Adrenal gland (tissue), 12 donors: ENCODE results near the gene NCR2. TPM values are rescaled to one million over a fixed set of nuclear protein-coding genes. Genes with fewer than 3 reads are reported as not detected.

ENCODE experiments used
- DNase-seq, 7 donors: peaks; one replicate each; pipeline ENCODE4 v3.0.0-alpha.2; 2019 to 2020
- H3K27ac ChIP-seq, 5 donors: fragments of 200-600 bp; sonication (generic) in 4 of 5; 1 replicate in 3 of 5; 2 replicates in 2 of 5; pipeline versions ENCODE4 v1.5.1 to v1.8.0; 2016 to 2020; ENCODE audit warnings: mild to moderate bottlenecking in 1 of 5
- H3K27me3 ChIP-seq: fragments of 200-600 bp; 2 replicates; pipeline ENCODE4 v1.8.0; 2021
- H3K36me3 ChIP-seq, 2 donors: fragments of 200-600 bp; replicated peaks in 1 of 2; 1 replicate in 1 of 2; 2 replicates in 1 of 2; pipeline versions ENCODE4 v1.5.1 to v1.8.0; 2018 to 2022
- H3K4me1 ChIP-seq, 2 donors: fragments of 200-600 bp; replicated peaks in 1 of 2; 1 replicate in 1 of 2; 2 replicates in 1 of 2; pipeline versions ENCODE4 v1.5.1 to v1.8.0; 2018 to 2021
- H3K4me3 ChIP-seq, 4 donors: fragments of 200-600 bp; sonication (generic) in 3 of 4; one replicate each; pipeline ENCODE4 v1.5.1; 2016 to 2018
- H3K9me3 ChIP-seq, 3 donors: fragments of 200-600 bp; sonication (generic) in 1 of 3; replicated peaks in 1 of 3; 1 replicate in 2 of 3; 2 replicates in 1 of 3; pipeline versions ENCODE4 v1.5.1 to v1.8.0; 2016 to 2021
- POLR2A ChIP-seq, 2 donors: fragments of 450-650 bp; IDR thresholded peaks; one replicate each; pipeline ENCODE4 v1.6.1; 2017; ENCODE audit warnings: antibody characterized with exemption in 2 of 2, mild to moderate bottlenecking in 2 of 2, moderate library complexity in 1 of 2
- WGBS, 4 donors: extraction: QIAGEN DNeasy Blood & Tissue Kit in 2 of 4; methylation state at CpG; one replicate each; pipeline versions ENCODE4 v1.1.5 to v1.1.7; 2013 to 2017; 5-methylcytosine and 5-hydroxymethylcytosine counted together
- intact Hi-C, 2 donors: fragments of 100-400 bp; cut with DNase I; formaldehyde crosslinking; loops; one replicate each; pipeline versions ENCODE4 v1.14.1 to v1.15.0; 2022 to 2023
- polyA plus RNA-seq, 3 donors: library from polyadenylated mRNA; stranded (reverse); fragments of 200-250 nt in 2 of 3; fragments of 350-450 nt in 1 of 3; fragmentation: Illumina TruSeq in 1 of 3; extraction: RNeasy Lipid Tissue Mini Kit (QIAGEN cat#74804) in 1 of 3; gene quantifications; one replicate each; pipeline ENCODE4 v1.2.3, GENCODE V29; 2013 to 2014
- total RNA-seq, 9 donors: library from RNA; depleted of rRNA in 4 of 9; stranded (reverse); fragments of >200 nt in 4 of 9; fragments of 120-200 nt in 1 of 9; fragmentation: NEBNext Ultra II Directional in 1 of 9; extraction: Animal tissue kit (Norgen Biotek cat#: 25700) in 1 of 9; gene quantifications; one replicate each; pipeline versions ENCODE4 v1.1.0 to v1.2.4, GENCODE V29; 2013 to 2023
- TF ChIP-seq, protein P1 (sequence below), 6 experiments: fragments of 450-650 bp in 4 of 6; fragments of 200-600 bp in 2 of 6; sonication (generic) in 1 of 6; IDR thresholded peaks; 1 replicate in 5 of 6; 2 replicates in 1 of 6; pipeline versions ENCODE4 v1.5.1 to v1.8.0; 2016 to 2021; ENCODE audit warnings: antibody characterized with exemption in 6 of 6, mild to moderate bottlenecking in 2 of 6, moderate library complexity in 1 of 6
- donor health status: healthy with polysubstance abuse.
- donor health status: Bipolar disorder and iron deficiency.
- donor health status: DM: yes; HTN: yes; CAD: no.
- donor health status: DM: no; HTN: no; CAD: no.
- donor health status: DM: no; HTN: no; CAD: no.
- donor health status: DM: yes; HTN: yes; CAD: no.

The NCR2 gene
- total and polyA plus RNA-seq, 12 donors = not detected

- no peak for TF ChIP-seq POLR2A (IDR thresholded peaks at IDR 0.05)
- TF ChIP-seq, protein P1, sequence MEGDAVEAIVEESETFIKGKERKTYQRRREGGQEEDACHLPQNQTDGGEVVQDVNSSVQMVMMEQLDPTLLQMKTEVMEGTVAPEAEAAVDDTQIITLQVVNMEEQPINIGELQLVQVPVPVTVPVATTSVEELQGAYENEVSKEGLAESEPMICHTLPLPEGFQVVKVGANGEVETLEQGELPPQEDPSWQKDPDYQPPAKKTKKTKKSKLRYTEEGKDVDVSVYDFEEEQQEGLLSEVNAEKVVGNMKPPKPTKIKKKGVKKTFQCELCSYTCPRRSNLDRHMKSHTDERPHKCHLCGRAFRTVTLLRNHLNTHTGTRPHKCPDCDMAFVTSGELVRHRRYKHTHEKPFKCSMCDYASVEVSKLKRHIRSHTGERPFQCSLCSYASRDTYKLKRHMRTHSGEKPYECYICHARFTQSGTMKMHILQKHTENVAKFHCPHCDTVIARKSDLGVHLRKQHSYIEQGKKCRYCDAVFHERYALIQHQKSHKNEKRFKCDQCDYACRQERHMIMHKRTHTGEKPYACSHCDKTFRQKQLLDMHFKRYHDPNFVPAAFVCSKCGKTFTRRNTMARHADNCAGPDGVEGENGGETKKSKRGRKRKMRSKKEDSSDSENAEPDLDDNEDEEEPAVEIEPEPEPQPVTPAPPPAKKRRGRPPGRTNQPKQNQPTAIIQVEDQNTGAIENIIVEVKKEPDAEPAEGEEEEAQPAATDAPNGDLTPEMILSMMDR (IDR thresholded peaks at IDR 0.05) = no peak
- intact Hi-C loops = no loop called here
- H3K9me3 ChIP-seq = peaks cover 0 to 12% (median 4%) of the 10 kb centered on the region in 3 donors
- peaks cover under 1% of the 10 kb centered on the region for H3K27me3 ChIP-seq
- H3K4me1 ChIP-seq = no peaks in the 10 kb centered on the region
- no peak overlapping the region for H3K27ac ChIP-seq
- H3K36me3 ChIP-seq = no peaks in the 10 kb centered on the region
- WGBS, 4 donors = 87 to 91% (median 89%) methylated on average over 3 of the region's 3 CpGs
- H3K4me3 ChIP-seq = no peak overlapping the region
- DNase-seq = no peak
Measured at GRCh38 chr6:41356825-41357224, 21.4 kb downstream of the NCR2 start.

- Histone ChIP-seq H3K9me3 (peaks cover 0 to 12% (median 4%) of the 10 kb centered on the region in 3 donors), H3K27me3 (peaks cover 16% of the 10 kb centered on the region), H3K27ac (no peak overlapping the region), H3K4me3 (no peak overlapping the region), H3K4me1 (no peaks in the 10 kb centered on the region), H3K36me3 (no peaks in the 10 kb centered on the region)
- TF ChIP-seq POLR2A (IDR thresholded peaks at IDR 0.05) = no peak
- TF ChIP-seq, protein P1 (IDR thresholded peaks at IDR 0.05) = no peak
- intact Hi-C loops = no loop called here
- peak in 1 of 7 donors; percentile 30 for DNase-seq
- WGBS, 4 donors = 87 to 97% (median 89%) methylated on average over 3 to 7 of the region's 7 CpGs
Measured at GRCh38 chr6:41358503-41358902, 23.1 kb downstream of the NCR2 start.

DNA sequence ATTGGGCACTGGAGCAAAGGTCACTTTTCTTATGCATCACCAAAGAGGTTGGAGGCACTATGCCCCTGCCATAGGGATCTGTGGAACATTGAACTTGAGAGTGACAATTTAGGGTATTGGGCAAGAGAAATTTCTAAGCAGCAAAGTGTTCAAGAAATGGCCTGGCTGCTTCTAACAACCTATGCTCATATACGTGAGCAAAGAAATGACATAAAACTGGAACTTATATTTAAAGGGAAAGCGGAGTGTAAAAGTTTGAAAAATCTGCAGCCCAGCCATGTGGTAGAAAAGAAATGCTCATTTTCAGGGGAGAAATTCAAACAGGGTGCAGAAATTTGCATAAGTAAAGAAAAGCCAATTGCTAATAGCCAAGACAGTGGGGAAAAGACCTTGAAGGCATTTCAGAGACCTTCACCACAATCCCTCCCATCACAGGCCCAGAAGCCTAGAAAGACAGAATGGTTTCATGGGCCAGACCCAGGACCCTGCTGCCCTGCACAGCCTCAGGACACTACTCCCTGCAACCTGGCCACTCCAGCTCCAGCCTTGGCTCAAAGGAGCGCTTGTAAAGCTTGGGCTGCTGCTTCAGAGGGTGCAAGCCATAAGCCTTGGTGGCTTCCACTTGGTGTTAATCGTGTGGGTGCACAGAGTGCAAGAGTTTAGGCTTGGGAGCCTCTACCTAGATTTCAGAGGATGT lies 24.4 kb downstream of the NCR2 start:
- Histone ChIP-seq H3K27ac (no peak overlapping the region), H3K4me1 (no peaks in the 10 kb centered on the region), H3K36me3 (no peaks in the 10 kb centered on the region), H3K9me3 (peaks cover 0 to 12% (median 4%) of the 10 kb centered on the region in 3 donors), H3K4me3 (no peak overlapping the region), H3K27me3 (peaks cover 19% of the 10 kb centered on the region)
- no peak for DNase-seq
- intact Hi-C loops = no loop called here
- 71 to 95% (median 78%) methylated on average over 4 of the region's 4 CpGs for WGBS, 4 donors
- no peak for TF ChIP-seq POLR2A (IDR thresholded peaks at IDR 0.05)
- TF ChIP-seq, protein P1 (IDR thresholded peaks at IDR 0.05) = no peak

DNA sequence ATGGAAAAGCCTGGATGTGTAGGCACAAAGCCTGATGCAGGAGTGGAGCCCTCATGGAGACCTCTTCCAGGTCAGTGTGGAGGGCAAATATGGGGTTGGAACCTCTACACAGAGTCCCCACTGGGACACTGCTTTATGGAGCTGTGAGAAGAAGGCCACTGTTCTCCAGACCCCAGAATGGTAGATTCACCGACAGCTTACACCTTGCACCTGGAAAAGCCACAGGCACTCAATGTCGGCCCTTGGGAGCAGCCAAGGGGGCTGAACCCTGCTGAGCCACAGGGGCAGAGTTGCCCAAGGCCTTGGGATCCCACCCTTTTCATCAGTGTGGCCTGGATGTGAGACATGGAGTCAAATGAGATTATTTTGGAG lies 24.9 kb downstream of the NCR2 start:
- 52 to 83% (median 80%) methylated on average over 2 of the region's 2 CpGs for WGBS, 4 donors
- TF ChIP-seq, protein P1 (IDR thresholded peaks at IDR 0.05) = no peak
- no peak for TF ChIP-seq POLR2A (IDR thresholded peaks at IDR 0.05)
- H3K27ac ChIP-seq = no peak overlapping the region
- no peak for DNase-seq
- H3K4me1 ChIP-seq = no peaks in the 10 kb centered on the region
- no peak overlapping the region for H3K4me3 ChIP-seq
- intact Hi-C loops = no loop called here
- no peaks in the 10 kb centered on the region for H3K36me3 ChIP-seq
- peaks cover 0 to 12% (median 4%) of the 10 kb centered on the region in 3 donors for H3K9me3 ChIP-seq
- peaks cover 23% of the 10 kb centered on the region for H3K27me3 ChIP-seq
